GM19324 (cell line): Measurements from ENCODE around the gene ARHGAP26.

ENCODE experiments used
- ATAC-seq: cut with Tn5 transposase; IDR thresholded peaks from one replicate; pipeline ENCODE4 v1.9.1; 2021; ENCODE audit warnings: mild to moderate bottlenecking, moderate library complexity; ENCODE audit not compliant: unreplicated experiment, low FRiP score

The ARHGAP26 gene

GRCh38 chr5:143023411-143024096, 253.4 kb downstream of the ARHGAP26 start:
- ATAC-seq, result peak; percentile 49

GRCh38 chr5:143024228-143024920, 254.2 kb downstream of the ARHGAP26 start:
- no peak for ATAC-seq

GRCh38 chr5:143025376-143025775, 255.2 kb downstream of the ARHGAP26 start:
- no peak for ATAC-seq

GRCh38 chr5:143025971-143026370, 255.8 kb downstream of the ARHGAP26 start:
- no peak for ATAC-seq

- no peak for ATAC-seq
Observed at GRCh38 chr5:143026380-143026779, 256.2 kb downstream of the ARHGAP26 start.

GRCh38 chr5:143029293-143029692, 259.1 kb downstream of the ARHGAP26 start:
- no peak for ATAC-seq

- ATAC-seq, result no peak
Observed at GRCh38 chr5:143030349-143030748, 260.2 kb downstream of the ARHGAP26 start.

GRCh38 chr5:143031781-143032580, 261.8 kb downstream of the ARHGAP26 start:
- no peak for ATAC-seq

- no peak for ATAC-seq
Observed at GRCh38 chr5:143032581-143032836, 262.3 kb downstream of the ARHGAP26 start.

- ATAC-seq, result no peak
Observed at GRCh38 chr5:143033535-143034250, 263.5 kb downstream of the ARHGAP26 start.

- no peak for ATAC-seq
Observed at GRCh38 chr5:143036146-143036927, 266.2 kb downstream of the ARHGAP26 start.

GRCh38 chr5:143037071-143037470, 266.9 kb downstream of the ARHGAP26 start:
- no peak for ATAC-seq

- ATAC-seq, result no peak
Observed at GRCh38 chr5:143037708-143038107, 267.5 kb downstream of the ARHGAP26 start.

- ATAC-seq, result no peak
Observed at GRCh38 chr5:143040622-143041021, 270.4 kb downstream of the ARHGAP26 start.

GRCh38 chr5:143041461-143041860, 271.3 kb downstream of the ARHGAP26 start:
- ATAC-seq, result no peak

- no peak for ATAC-seq
Observed at GRCh38 chr5:143041972-143042770, 272.0 kb downstream of the ARHGAP26 start.

- ATAC-seq, result no peak
Observed at GRCh38 chr5:143044265-143044664, 274.1 kb downstream of the ARHGAP26 start.

GRCh38 chr5:143045062-143045461, 274.9 kb downstream of the ARHGAP26 start:
- ATAC-seq, result no peak

- no peak for ATAC-seq
Observed at GRCh38 chr5:143046314-143046713, 276.1 kb downstream of the ARHGAP26 start.
